Nephron progenitor cell (in vitro differentiated cells): ENCODE results near the gene TMEM255B.

Source experiments
- DNase-seq: peaks from one replicate; pipeline ENCODE4 v3.0.0; 2021
- H3K27ac Mint-ChIP-seq: 2 replicates; pipeline ENCODE4 v1.8.0; 2021; ENCODE audit warnings: mild to moderate bottlenecking, moderate library complexity, mixed read lengths
- H3K27me3 Mint-ChIP-seq: 2 replicates; pipeline ENCODE4 v1.8.0; 2021; ENCODE audit warnings: mild to moderate bottlenecking, low read depth, mixed read lengths; ENCODE audit not compliant: poor library complexity
- H3K36me3 Mint-ChIP-seq: 2 replicates; pipeline ENCODE4 v1.8.0; 2021; ENCODE audit warnings: low read depth, mixed read lengths
- H3K4me1 Mint-ChIP-seq: 2 replicates; pipeline ENCODE4 v1.8.0; 2021; ENCODE audit warnings: mixed read lengths
- H3K4me3 Mint-ChIP-seq: 2 replicates; pipeline ENCODE4 v1.8.0; 2021; ENCODE audit warnings: mild to moderate bottlenecking, moderate library complexity, mixed read lengths
- H3K9me3 Mint-ChIP-seq: 2 replicates; pipeline ENCODE4 v1.8.0; 2021; ENCODE audit warnings: mild to moderate bottlenecking, moderate library complexity, mixed read lengths
- CTCF ChIP-seq: fragments of 200-600 bp; sonication (generic); IDR thresholded peaks from 2 replicates; pipeline ENCODE4 v1.5.0; 2021; ENCODE audit warnings: antibody characterized with exemption

The TMEM255B gene

GRCh38 chr13:113809934-113810333 lies 50.9 kb downstream of the TMEM255B start:
- Mint-ChIP-seq H3K4me1 (no peaks in the 10 kb centered on the region), H3K27me3 (no peaks in the 10 kb centered on the region), H3K9me3 (peaks cover 30% of the 10 kb centered on the region), H3K36me3 (peaks cover 4% of the 10 kb centered on the region), H3K27ac (no peak overlapping the region), H3K4me3 (no peak overlapping the region)
- no peak for DNase-seq
- TF ChIP-seq CTCF: no peak

GRCh38 chr13:113810640-113811039 lies 51.6 kb downstream of the TMEM255B start:
- Mint-ChIP-seq H3K9me3 (peaks cover 29% of the 10 kb centered on the region), H3K27ac (no peak overlapping the region)

GRCh38 chr13:113811081-113811928 lies 52.3 kb downstream of the TMEM255B start:
- no peak for TF ChIP-seq CTCF
- Mint-ChIP-seq H3K36me3 (peaks cover 4% of the 10 kb centered on the region), H3K4me3 (no peak overlapping the region), H3K4me1 (peaks cover 10% of the 10 kb centered on the region), H3K27me3 (peaks cover 2% of the 10 kb centered on the region), H3K27ac (no peak overlapping the region), H3K9me3 (peaks cover 26% of the 10 kb centered on the region)
- DNase-seq: no peak

More at GRCh38 chr13:113810640-113811039, 51.6 kb downstream of the TMEM255B start:
- DNase-seq: no peak
- H3K36me3 Mint-ChIP-seq: peaks cover 4% of the 10 kb centered on the region
- peaks cover 4% of the 10 kb centered on the region for H3K4me1 Mint-ChIP-seq
- TF ChIP-seq CTCF: no peak
- H3K4me3 Mint-ChIP-seq: no peak overlapping the region
- H3K27me3 Mint-ChIP-seq: peaks cover 2% of the 10 kb centered on the region

DNA sequence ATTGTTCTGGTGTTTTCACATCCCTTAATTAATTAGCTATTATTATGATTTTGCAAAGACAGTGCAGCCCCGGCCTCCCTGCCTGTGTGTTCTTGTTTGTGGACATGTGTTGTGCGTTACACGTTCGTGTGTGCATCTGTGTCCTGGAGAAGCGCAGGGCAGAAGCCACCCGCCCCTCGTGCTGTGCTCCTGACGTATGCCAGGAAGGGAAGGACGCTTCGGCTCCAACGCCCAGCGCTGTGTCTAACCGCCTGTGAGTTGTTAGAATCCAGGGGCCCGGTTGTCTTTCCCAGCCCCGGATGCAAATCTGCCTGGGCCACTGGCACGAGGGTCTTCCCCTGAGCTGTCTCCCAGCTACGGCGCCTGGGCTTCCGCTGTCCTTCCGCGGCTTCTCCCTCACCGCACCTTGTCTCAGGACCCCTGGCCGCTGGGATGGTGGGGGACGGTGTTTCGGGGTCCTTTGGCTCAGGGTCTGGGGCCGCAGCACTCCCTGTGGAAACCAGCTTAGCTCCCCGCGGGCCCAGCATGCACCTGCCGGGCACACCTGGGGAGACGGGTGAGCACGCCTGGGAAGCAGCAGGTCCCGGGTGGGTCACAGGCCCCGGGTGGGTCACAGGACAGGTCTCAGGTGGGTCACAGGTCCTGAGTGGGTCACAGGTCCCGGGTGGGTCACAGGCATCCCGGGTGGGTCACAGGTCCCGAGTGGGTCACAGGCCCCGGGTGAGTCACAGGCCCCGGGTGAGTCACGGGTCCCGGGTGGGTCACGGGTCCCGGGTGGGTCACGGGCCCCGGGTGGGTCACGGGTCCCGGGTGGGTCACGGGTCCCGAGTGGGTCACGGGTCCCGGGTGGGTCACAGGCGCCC lies 53.4 kb downstream of the TMEM255B start:
- no peak overlapping the region for H3K4me3 Mint-ChIP-seq
- peaks cover 17% of the 10 kb centered on the region for H3K4me1 Mint-ChIP-seq
- DNase-seq: no peak
- no peak overlapping the region for H3K27ac Mint-ChIP-seq
- no peak for TF ChIP-seq CTCF
- H3K9me3 Mint-ChIP-seq: peaks cover 26% of the 10 kb centered on the region
- H3K27me3 Mint-ChIP-seq: peaks cover 2% of the 10 kb centered on the region
- peaks cover 4% of the 10 kb centered on the region for H3K36me3 Mint-ChIP-seq

GRCh38 chr13:113813070-113813748 lies 54.2 kb downstream of the TMEM255B start:
- Mint-ChIP-seq H3K4me1 (peaks cover 20% of the 10 kb centered on the region), H3K9me3 (peaks cover 19% of the 10 kb centered on the region), H3K36me3 (no peaks in the 10 kb centered on the region), H3K27ac (no peak overlapping the region), H3K27me3 (peaks cover 2% of the 10 kb centered on the region), H3K4me3 (no peak overlapping the region)
- TF ChIP-seq CTCF: no peak
- DNase-seq: no peak
